CD4-positive, alpha-beta T cell treated with Interleukin-4 for 1 hour (primary cell): ENCODE results near the gene ODF2L.

Experiments used
- DNase-seq, 2 donors: peaks; one replicate each; pipeline ENCODE4 v3.0.0-alpha.2; 2020 to 2022

The ODF2L gene

GRCh38 chr1:86317926-86318325, 78.2 kb downstream of the ODF2L start:
- DNase-seq: no peak

GRCh38 chr1:86305731-86306130, 90.4 kb downstream of the ODF2L start:
- DNase-seq: no peak

- DNase-seq: no peak
Measured at GRCh38 chr1:86303041-86303690, 93.0 kb downstream of the ODF2L start.
